ENCODE measurements around the gene VSTM1.
"Not testable (repeated sequence)": the region's sequence is repeated elsewhere in the genome, so short reads cannot be mapped to it uniquely, and the experiment has no call there.

Gene VSTM1

DNA sequence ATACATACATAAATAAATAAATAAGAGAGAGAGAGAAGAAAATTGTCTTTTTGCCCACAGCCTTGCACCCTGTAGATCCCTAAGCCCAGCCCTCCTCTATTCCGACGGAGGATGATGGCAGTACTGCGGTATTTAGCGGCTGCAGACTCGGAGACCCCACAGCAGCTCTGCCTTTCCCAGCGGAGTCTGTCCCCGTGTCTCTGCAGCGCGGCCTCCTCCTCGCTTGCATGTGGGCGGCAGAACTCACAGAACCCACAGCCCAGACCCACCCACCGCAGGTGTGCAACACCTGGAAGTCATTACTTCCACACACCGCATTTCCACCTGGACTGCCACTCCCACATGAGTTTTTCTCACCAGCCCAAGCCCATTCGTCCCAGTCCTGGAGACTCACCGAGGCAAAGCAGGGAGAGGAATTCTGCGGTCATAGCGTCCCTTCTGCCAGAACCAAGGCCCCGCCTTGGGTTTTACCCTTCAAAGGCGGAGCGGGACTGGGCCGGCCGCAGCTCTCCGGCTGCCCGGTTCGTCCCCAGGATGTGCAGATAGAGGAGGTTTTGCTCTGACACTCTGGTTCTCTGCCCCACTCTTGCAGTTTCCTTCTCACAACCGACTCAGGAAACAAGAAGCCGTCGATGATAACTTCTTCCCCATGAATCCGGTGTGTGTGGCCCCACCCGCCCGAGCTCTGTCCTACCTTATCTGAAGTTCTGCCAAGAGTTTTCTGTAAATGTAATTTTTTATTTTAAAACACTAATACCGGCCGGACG lies at the start of gene VSTM1:
TSS of gene VSTM1 (minus strand) at position 548 of the 767 bp plus-strand sequence. CDS start at position 428, 120 bp downstream.
- H3K27me3 ChIP-seq = no peaks in the 10 kb centered on the region
- no peak within 1 kb of the TSS for H3K27ac ChIP-seq
- H3K9me3 ChIP-seq = no peaks in the 10 kb centered on the region
- no peak within 1 kb of the TSS for H3K9ac ChIP-seq
- no peaks in the 10 kb centered on the region for H3K4me1 ChIP-seq
- H3K4me3 ChIP-seq = no peak within 1 kb of the TSS
- H4K20me1 ChIP-seq = no peaks in the 10 kb centered on the region
- TF ChIP-seq Cebpa-rat (IDR thresholded peaks at IDR 0.05) = no peak
- no peak within 1 kb of the TSS for H3K4me2 ChIP-seq
- H3K36me3 ChIP-seq = no peaks in the 10 kb centered on the region

DNA sequence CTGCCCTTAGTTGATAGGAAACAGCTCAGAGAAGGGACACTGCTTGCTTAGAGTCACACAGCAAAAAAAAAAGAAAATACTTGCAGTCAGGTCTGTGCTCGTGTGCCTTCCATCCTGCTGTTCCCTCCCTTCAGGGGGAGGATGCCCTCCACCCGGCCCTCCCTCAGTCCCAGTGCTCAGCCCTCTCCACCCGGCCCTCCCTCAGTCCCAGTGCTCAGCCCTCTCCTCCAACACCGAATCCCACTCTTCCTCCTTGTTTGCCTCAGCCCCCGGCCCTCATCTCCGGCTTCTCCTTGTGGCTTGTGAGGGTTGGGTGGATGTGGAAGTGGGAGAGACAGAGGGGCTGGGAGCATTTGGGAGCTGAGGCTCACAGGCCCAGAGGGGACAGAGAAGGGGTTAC lies 46.0 kb upstream of the VSTM1 start:
- no peaks in the 10 kb centered on the region for H3K27me3 ChIP-seq
- no peak overlapping the region for H3K4me2 ChIP-seq
- H3K4me1 ChIP-seq = peaks cover 11% of the 10 kb centered on the region
- no peaks in the 10 kb centered on the region for H3K9me3 ChIP-seq
- H3K9ac ChIP-seq = no peak overlapping the region
- no peak overlapping the region for H3K4me3 ChIP-seq
- H4K20me1 ChIP-seq = peaks cover 54% of the 10 kb centered on the region
- no peak for TF ChIP-seq Cebpa-rat (IDR thresholded peaks at IDR 0.05)
- peaks cover 87% of the 10 kb centered on the region for H3K36me3 ChIP-seq
- H3K27ac ChIP-seq = no peak overlapping the region

DNA sequence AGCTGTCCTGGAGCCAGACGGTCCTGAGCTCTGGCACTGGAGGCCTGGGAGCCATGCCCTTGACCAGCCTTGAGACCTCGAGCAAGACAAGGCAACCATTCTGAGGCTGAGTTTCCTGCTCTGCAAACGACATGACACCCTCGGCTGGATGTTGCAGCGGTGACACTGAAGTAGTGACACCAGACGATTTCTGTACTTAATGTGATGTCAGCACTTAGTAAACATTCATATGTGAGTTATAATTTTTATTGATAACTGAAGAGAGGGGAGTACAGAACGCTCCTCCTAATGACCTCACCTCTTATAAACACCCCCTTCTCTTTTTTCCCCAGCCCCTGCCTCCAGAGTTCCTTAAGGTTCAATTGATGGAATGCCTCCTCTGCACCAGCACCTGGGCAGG lies 44.8 kb upstream of the VSTM1 start:
- no peak overlapping the region for H3K9ac ChIP-seq
- peaks cover 84% of the 10 kb centered on the region for H3K36me3 ChIP-seq
- no peaks in the 10 kb centered on the region for H3K27me3 ChIP-seq
- H3K4me2 ChIP-seq = no peak overlapping the region
- H3K27ac ChIP-seq = no peak overlapping the region
- no peak for TF ChIP-seq Cebpa-rat (IDR thresholded peaks at IDR 0.05)
- peaks cover 12% of the 10 kb centered on the region for H3K4me1 ChIP-seq
- H3K4me3 ChIP-seq = no peak overlapping the region
- H4K20me1 ChIP-seq = peaks cover 47% of the 10 kb centered on the region
- H3K9me3 ChIP-seq = no peaks in the 10 kb centered on the region

GRCh38 chr19:54107876-54108490 lies 44.3 kb upstream of the VSTM1 start:
- no peak for TF ChIP-seq Cebpa-rat (IDR thresholded peaks at IDR 0.05)
- H4K20me1 ChIP-seq = peaks cover 47% of the 10 kb centered on the region
- H3K27me3 ChIP-seq = no peaks in the 10 kb centered on the region
- H3K36me3 ChIP-seq = peaks cover 79% of the 10 kb centered on the region
- peaks cover 14% of the 10 kb centered on the region for H3K4me1 ChIP-seq
- no peak overlapping the region for H3K9ac ChIP-seq
- no peak overlapping the region for H3K4me3 ChIP-seq
- H3K27ac ChIP-seq = no peak overlapping the region
- no peak overlapping the region for H3K4me2 ChIP-seq
- H3K9me3 ChIP-seq = no peaks in the 10 kb centered on the region

DNA sequence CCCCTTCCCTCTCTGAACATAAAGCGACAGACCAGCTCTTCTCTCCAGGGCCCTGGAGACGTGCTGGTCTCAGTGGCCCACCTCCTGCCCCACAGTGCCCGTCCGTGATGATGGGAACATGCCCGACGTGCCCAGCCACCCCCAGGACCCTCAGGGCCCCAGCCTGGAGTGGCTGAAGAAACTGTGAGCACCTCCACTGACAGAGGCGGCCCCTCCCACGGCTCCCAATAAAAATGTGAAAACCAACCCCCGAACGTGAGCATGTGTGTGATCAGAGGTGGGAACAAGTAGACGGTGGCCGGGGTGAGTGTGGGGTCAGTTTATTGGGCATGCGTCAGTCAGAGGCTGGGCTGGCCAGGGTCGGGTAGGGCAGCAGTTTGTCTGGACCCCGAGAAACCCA lies 43.0 kb upstream of the VSTM1 start:
- H3K27me3 ChIP-seq = no peaks in the 10 kb centered on the region
- no peak overlapping the region for H3K9ac ChIP-seq
- TF ChIP-seq Cebpa-rat (IDR thresholded peaks at IDR 0.05) = no peak
- peaks cover 66% of the 10 kb centered on the region for H3K36me3 ChIP-seq
- H3K4me1 ChIP-seq = peaks cover 22% of the 10 kb centered on the region
- no peak overlapping the region for H3K4me3 ChIP-seq
- peaks cover 47% of the 10 kb centered on the region for H4K20me1 ChIP-seq
- H3K27ac ChIP-seq = no peak overlapping the region
- no peaks in the 10 kb centered on the region for H3K9me3 ChIP-seq
- no peak overlapping the region for H3K4me2 ChIP-seq

DNA sequence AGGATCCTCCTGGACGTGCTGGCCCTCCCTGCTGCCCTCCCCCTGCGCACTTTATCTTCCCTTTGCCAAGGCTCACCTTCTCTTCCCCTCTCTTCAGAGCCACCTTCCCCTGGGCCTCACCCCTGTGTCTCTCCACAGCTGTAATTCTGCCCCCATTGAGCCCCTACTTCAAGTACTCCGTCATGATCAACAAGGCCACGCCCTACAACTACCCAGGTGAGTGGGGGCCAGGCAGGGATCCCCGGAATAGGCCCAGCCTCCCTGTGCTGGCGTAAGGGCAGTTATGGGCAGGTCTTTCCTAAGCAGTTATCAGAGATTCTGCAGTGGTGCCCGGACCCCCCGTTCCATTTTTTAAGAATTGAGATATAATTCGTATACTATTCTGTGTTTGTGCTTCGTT lies 42.1 kb upstream of the VSTM1 start:
- Histone ChIP-seq H3K4me3 (no peak overlapping the region), H3K27ac (no peak overlapping the region), H3K9ac (no peak overlapping the region), H3K9me3 (no peaks in the 10 kb centered on the region), H3K36me3 (peaks cover 57% of the 10 kb centered on the region), H3K27me3 (no peaks in the 10 kb centered on the region), H3K4me2 (no peak overlapping the region), H4K20me1 (peaks cover 42% of the 10 kb centered on the region), H3K4me1 (peaks cover 30% of the 10 kb centered on the region)
- no peak for TF ChIP-seq Cebpa-rat (IDR thresholded peaks at IDR 0.05)

GRCh38 chr19:54104998-54105715 lies 41.5 kb upstream of the VSTM1 start:
- Histone ChIP-seq H3K36me3 (peaks cover 51% of the 10 kb centered on the region), H3K27me3 (no peaks in the 10 kb centered on the region), H3K4me3 (no peak overlapping the region), H3K27ac (no peak overlapping the region), H3K9me3 (no peaks in the 10 kb centered on the region), H4K20me1 (peaks cover 36% of the 10 kb centered on the region), H3K9ac (no peak overlapping the region), H3K4me2 (no peak overlapping the region), H3K4me1 (peaks cover 37% of the 10 kb centered on the region)
- TF ChIP-seq Cebpa-rat (IDR thresholded peaks at IDR 0.05) = no peak

- H3K9ac ChIP-seq = peak within 1 kb of the TSS; percentile 94
- H3K4me3 ChIP-seq = peak within 1 kb of the TSS; percentile 92
- peaks cover 38% of the 10 kb centered on the region for H3K4me1 ChIP-seq
- no peaks in the 10 kb centered on the region for H3K9me3 ChIP-seq
- peak within 1 kb of the TSS; percentile 91 for H3K27ac ChIP-seq
- peak within 1 kb of the TSS; percentile 96 for H3K4me2 ChIP-seq
- peaks cover 11% of the 10 kb centered on the region; the same call in 1 of the 2 replicates for H3K27me3 ChIP-seq
- TF ChIP-seq Cebpa-rat (IDR thresholded peaks at IDR 0.05) = no peak
- H3K36me3 ChIP-seq = peaks cover 25% of the 10 kb centered on the region
- H4K20me1 ChIP-seq = peaks cover 11% of the 10 kb centered on the region; the same call in 1 of the 2 replicates
Measured at GRCh38 chr19:54102421-54103169, 38.9 kb upstream of the VSTM1 start, which contains the start of gene NDUFA3. Gene NDUFA3 (plus strand): TSS chr19:54102855. CDS start chr19:54102879, 24 bp downstream.

DNA sequence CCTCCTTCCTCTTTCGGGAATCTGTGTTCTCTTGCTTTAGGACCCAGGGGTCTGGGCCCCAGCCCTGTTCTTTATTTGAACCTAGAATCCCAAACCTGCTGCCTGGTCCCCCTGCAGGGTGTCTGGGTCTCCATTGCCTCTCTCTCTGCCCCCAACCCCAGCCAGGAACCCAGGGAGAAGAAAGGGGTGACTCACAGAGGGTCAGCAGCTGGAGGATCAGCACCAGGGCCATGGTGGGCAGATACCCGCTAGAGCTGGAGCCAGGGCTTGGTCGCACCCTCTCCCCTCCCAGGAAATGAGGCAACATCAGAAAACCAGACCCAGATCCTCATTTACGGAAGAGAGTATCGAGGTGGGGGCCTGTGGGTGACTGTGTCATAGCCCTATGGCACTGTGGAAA lies 36.9 kb upstream of the VSTM1 start, which contains the start of gene OSCAR:
TSS of gene OSCAR (minus strand) at position 243 of the 400 bp plus-strand sequence. CDS start at position 232, 11 bp downstream.
- peak within 1 kb of the TSS; percentile 65 for H3K9ac ChIP-seq
- no peaks in the 10 kb centered on the region for H4K20me1 ChIP-seq
- TF ChIP-seq Cebpa-rat (IDR thresholded peaks at IDR 0.05) = no peak
- no peaks in the 10 kb centered on the region for H3K9me3 ChIP-seq
- peaks cover 5% of the 10 kb centered on the region for H3K36me3 ChIP-seq
- peaks cover 32% of the 10 kb centered on the region for H3K27me3 ChIP-seq
- peak within 1 kb of the TSS; percentile 49; the same call in 1 of the 2 replicates for H3K4me3 ChIP-seq
- H3K4me1 ChIP-seq = peaks cover 54% of the 10 kb centered on the region
- peak within 1 kb of the TSS; percentile 74 for H3K4me2 ChIP-seq
- peak within 1 kb of the TSS; percentile 62 for H3K27ac ChIP-seq

DNA sequence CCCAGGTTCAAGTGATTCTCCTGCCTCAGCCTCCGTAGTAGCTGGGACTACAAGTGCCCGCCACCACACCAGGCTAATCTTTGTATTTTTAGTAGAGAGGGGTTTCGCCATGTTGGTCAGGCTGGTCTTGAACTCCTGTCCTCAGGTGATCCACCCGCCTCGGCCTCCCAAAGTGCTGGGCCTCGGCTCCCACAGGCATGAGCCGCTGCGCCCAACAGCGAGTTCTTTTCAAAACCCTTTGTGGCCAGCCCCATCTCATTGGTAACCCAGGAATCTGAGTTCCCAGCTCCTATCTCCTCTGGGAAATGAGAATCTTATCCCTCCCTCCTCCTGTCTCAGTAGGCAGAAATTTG lies 36.2 kb upstream of the VSTM1 start:
- not testable (repeated sequence) for H3K9ac ChIP-seq, H3K4me3 ChIP-seq, H3K4me2 ChIP-seq, H3K9me3 ChIP-seq, H3K36me3 ChIP-seq, H4K20me1 ChIP-seq
- H3K4me1 ChIP-seq = peaks cover 61% of the 10 kb centered on the region
- H3K27ac ChIP-seq = peak overlapping the region; percentile 62; the same call in 1 of the 2 replicates
- H3K27me3 ChIP-seq = peaks cover 38% of the 10 kb centered on the region

All from BLaER1 (cell line).